DLD1 (cell line): ENCODE measurements around the gene FAM83E.
"Not testable (repeated sequence)": the region's sequence is repeated elsewhere in the genome, so short reads cannot be mapped to it uniquely, and the experiment has no call there.

Experiments used
- in situ Hi-C: cut with HindIII; loops from 2 replicates; pipeline ENCODE4 v1.10.0; 2017; ENCODE audit warnings: low sequenced_read_pairs

FAM83E gene

GRCh38 chr19:48587387-48587786 is 27.5 kb downstream of the FAM83E start:
- in situ Hi-C loops = no loop called here

GRCh38 chr19:48582168-48582567 is 32.7 kb downstream of the FAM83E start:
- in situ Hi-C loops = no loop called here

GRCh38 chr19:48578891-48579290 is 36.0 kb downstream of the FAM83E start:
- in situ Hi-C loops = no loop called here

- in situ Hi-C loops = not testable (repeated sequence)
Observed at GRCh38 chr19:48577908-48578307, 37.0 kb downstream of the FAM83E start.

GRCh38 chr19:48575931-48576622 is 38.8 kb downstream of the FAM83E start:
- in situ Hi-C loops = no loop called here

- in situ Hi-C loops = no loop called here
Observed at GRCh38 chr19:48573163-48573505, 41.7 kb downstream of the FAM83E start.

GRCh38 chr19:48571378-48572162 is 43.3 kb downstream of the FAM83E start:
- in situ Hi-C loops = no loop called here

GRCh38 chr19:48569814-48570213 is 45.1 kb downstream of the FAM83E start:
- in situ Hi-C loops = no loop called here

GRCh38 chr19:48568345-48568886 is 46.5 kb downstream of the FAM83E start:
- in situ Hi-C loops = no loop called here

- in situ Hi-C loops = no loop called here
Observed at GRCh38 chr19:48565090-48565489, 49.8 kb downstream of the FAM83E start.
